H7 (cell line): ENCODE measurements around the gene AP3D1. TPM values are rescaled to one million over a fixed set of nuclear protein-coding genes. Genes with fewer than 3 reads are reported as not detected.
A peak's percentile ranks its signal among the peaks of the same experiment; 100 is the strongest.

Experiments
- DNase-seq: peaks from one replicate; pipeline ENCODE4 v3.0.0; 2012
- H3K27me3 ChIP-seq: 2 replicates; pipeline ENCODE4 v1.6.0; 2011; ENCODE audit warnings: mild to moderate bottlenecking, low read length; ENCODE audit not compliant: control insufficient read depth, insufficient read depth
- H3K36me3 ChIP-seq: replicated peaks from 2 replicates; pipeline ENCODE4 v1.5.1; 2011; ENCODE audit warnings: low read length; ENCODE audit not compliant: control insufficient read depth, insufficient read depth
- H3K4me3 ChIP-seq: 2 replicates; pipeline ENCODE4 v1.5.1; 2011; ENCODE audit warnings: low read depth, mild to moderate bottlenecking, control low read depth, low read length, moderate library complexity; ENCODE audit not compliant: insufficient read depth
- total RNA-seq: library from RNA; depleted of rRNA; stranded (reverse); fragments of >200 nt; shearing (Covaris generic); gene quantifications from 2 replicates; pipeline ENCODE4 v1.2.3, GENCODE V29; 2014

The AP3D1 gene
- total RNA-seq, 1 experiment from 2014 or later = 177 TPM

DNA sequence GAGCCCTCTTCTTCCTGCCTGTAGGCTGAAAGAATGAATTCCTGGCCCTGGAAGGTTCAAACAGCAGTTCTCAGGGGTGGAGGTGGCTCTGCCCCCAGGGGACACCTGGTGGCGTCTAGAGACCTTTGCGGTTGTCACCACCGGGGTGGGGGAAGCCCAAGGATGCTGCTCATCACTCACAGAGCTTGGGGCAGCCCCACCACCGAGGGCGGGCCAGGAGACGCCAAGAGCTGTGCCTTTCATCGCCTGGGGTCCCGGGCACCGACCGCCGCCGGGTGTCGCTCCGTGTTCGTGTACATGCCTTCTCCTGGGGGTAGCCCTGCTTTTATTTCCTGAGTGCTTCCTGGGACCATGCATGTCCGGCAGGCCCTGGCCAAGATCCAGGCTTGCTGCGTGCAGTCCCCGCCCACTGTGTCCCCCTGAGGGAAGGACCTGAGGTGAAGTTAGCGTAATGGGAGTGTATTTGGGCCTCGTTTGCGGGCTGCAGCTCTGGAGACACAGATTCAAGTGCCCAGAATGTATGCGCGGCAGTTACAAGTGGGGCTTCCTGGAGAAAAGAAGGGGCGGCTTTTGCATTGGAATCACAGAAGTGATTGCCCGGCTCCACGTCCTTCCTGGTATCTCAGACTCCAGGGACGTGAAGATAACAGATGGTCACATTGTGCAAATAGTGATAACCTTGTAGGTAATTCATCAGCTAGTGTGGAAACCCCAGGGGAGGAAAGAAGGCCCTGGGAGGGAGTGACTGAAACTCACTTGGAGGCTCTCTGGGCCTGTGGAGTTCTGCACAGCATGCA lies 20.2 kb upstream of the AP3D1 start:
- peak; percentile 82 for DNase-seq
- no peaks in the 10 kb centered on the region for H3K36me3 ChIP-seq
- no peaks in the 10 kb centered on the region for H3K27me3 ChIP-seq
- H3K4me3 ChIP-seq = no peak overlapping the region

DNA sequence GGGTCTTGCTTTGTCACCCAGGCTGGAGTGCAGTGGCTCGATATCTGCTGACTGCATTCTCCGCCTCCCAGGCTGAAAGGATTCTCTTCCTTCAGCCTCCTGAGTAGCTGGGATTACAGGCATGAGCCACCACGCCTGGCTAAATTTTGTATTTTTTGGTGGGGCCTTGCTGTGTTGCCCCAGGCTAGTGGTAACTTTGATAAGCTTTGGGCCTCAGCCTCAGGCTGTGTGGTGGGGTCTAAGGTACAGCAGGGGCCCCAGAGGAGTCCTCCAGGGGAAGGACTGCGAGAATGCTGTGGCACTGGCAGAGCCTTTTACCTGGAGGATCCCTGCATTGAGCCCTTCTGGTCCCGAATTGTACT lies 19.6 kb upstream of the AP3D1 start:
- H3K27me3 ChIP-seq = no peaks in the 10 kb centered on the region

DNA sequence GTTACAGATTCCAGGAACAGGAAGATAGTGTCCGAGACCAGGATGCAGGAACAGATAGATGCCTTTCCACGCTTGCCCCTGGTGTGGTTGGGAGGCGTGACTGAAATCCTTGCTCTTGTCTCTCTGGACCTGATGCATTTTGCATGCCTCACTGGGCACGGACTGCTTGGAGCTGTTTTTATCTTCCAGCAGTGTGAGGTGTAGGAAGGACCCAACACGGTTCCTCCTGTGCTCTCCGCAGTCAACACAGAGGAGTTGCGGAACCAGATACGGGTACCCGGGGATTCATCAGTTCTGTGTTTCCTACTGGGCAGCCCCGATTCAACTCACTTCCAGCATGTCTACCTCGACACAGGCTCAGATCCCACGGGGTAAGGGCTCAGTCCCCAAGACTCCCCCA lies 18.9 kb upstream of the AP3D1 start:
- H3K4me3 ChIP-seq = no peak overlapping the region
- no peak for DNase-seq
- H3K27me3 ChIP-seq = no peaks in the 10 kb centered on the region

More for the DNA sequence above, 19.6 kb upstream of the AP3D1 start:
- Histone ChIP-seq H3K4me3 (no peak overlapping the region), H3K36me3 (no peaks in the 10 kb centered on the region)
- DNase-seq = no peak

DNA sequence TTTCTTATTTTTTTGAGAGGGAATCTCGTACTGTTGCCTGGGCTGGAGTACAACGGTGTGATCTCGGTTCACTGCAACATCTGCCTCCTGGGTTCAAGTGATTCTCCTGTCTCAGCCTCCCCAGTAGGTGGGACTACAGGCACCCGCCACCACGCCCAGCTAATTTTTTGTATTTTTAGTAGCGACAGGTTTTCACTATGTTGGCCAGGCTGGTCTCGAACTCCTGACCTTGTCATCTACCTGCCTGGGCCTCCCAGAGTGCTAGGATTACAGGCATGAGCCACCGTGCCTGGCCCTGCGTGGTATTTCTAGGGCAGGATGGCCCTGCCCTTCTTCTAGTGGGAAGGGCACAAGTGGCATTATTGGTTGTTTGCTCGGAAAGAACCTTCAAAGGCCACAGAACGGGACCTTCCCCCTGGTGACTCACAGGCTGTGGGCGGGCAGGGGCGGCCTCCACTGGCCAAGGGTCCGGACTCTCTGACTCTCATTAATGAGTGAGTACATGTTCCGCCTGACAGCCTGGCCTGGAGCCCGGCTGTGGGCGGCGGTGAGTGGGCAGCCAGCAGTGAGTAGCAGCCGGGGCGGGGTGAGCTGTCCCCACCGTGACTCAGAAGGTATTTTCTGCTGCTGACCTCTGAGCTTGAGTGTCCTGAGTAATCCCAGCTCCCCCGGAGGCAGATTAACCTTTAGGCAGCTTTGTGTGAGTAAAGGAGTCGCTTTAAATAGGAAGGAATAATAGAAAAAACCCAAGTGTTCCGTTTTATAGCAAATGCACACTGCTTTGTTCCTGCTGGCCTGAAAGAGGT lies 17.5 kb upstream of the AP3D1 start:
- no peak overlapping the region for H3K4me3 ChIP-seq
- H3K36me3 ChIP-seq = no peaks in the 10 kb centered on the region
- peak; percentile 49 for DNase-seq
- no peaks in the 10 kb centered on the region for H3K27me3 ChIP-seq

More for the DNA sequence above, 18.9 kb upstream of the AP3D1 start:
- no peaks in the 10 kb centered on the region for H3K36me3 ChIP-seq

DNA sequence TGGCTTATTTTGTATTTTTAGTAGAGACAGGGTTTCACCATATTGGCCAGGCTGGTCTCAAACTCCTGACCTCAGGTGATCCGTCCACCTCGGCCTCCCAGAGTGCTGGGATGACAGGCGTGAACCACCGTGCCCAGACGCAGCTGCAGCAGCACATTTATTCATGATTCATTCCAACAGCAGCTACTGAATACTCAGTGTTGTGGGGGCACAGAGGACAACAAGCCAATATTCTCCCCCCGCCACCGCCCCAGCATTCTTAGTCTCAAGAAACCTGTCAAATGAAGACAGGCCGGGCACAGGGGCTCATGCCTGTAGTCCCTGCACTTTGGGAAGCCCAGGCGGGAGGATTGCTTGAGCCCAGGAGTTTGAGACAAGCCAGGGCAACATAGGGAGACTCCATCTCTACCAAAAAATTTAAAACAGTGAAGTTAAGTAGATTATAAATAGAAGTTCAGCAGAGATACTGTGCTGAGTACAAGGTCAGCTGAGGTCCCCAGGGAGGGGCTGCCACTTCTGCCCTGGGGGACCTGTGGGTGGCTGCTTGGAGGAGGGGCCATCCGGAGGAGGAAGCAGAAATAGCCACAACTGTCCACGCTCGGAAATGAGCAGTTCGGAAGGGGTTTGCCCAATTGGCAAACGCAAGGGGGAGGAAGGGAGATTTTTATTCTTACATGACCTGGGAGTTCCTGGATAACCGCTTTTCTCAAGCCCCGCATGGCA lies 16.7 kb upstream of the AP3D1 start:
- Histone ChIP-seq H3K27me3 (no peaks in the 10 kb centered on the region), H3K36me3 (no peaks in the 10 kb centered on the region), H3K4me3 (no peak overlapping the region)
- peak; percentile 42 for DNase-seq

DNA sequence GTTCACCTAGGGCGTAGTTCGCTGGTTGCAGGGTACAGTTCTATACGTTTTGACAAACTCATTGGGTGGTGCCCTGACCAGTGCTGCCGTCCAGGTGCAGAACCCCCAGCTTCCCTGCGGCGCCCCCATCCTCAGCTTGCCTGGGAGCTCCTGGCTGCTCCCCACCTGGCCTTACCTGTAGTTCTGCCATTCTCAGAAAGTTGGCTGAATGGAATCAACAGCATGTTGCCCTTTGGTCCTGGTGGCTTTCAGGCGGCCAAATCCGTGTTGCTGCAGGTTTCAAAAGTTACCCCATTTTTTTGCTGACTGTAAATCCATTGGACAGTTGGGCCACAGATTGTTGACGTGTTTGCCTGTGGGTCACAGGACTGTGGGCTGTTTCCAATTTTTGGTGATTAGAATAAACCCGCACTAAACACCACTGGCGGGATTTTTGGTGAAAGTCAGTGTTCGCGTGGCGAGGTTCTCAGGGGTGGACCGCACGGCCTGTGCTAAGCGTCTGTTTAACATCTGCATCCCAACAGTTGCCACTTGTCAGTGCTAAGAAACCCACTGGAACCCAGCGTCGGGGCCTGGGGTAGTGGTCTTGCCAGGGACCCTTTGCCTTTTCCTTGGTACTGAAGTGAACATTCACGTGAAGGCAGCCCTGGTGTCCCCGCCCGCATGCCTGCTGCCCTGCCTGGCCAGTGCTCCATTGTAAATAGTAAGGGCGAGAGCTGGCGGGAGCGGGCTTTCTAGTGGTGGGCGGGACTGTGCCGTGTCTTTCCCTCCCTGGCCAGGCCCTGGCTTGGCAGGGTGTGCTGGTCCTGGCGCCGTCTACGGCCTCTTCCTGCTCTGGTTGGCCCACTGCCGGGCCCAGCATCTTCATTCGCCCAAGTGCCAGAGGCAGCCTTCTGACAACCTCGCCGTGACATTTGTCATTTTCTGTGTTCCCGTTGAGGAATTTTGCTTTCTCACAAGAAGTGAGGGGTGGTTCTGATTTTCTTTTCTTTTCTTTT lies 15.7 kb upstream of the AP3D1 start:
- peak; percentile 72 for DNase-seq
- H3K36me3 ChIP-seq = no peaks in the 10 kb centered on the region
- H3K4me3 ChIP-seq = no peak overlapping the region
- H3K27me3 ChIP-seq = no peaks in the 10 kb centered on the region

DNA sequence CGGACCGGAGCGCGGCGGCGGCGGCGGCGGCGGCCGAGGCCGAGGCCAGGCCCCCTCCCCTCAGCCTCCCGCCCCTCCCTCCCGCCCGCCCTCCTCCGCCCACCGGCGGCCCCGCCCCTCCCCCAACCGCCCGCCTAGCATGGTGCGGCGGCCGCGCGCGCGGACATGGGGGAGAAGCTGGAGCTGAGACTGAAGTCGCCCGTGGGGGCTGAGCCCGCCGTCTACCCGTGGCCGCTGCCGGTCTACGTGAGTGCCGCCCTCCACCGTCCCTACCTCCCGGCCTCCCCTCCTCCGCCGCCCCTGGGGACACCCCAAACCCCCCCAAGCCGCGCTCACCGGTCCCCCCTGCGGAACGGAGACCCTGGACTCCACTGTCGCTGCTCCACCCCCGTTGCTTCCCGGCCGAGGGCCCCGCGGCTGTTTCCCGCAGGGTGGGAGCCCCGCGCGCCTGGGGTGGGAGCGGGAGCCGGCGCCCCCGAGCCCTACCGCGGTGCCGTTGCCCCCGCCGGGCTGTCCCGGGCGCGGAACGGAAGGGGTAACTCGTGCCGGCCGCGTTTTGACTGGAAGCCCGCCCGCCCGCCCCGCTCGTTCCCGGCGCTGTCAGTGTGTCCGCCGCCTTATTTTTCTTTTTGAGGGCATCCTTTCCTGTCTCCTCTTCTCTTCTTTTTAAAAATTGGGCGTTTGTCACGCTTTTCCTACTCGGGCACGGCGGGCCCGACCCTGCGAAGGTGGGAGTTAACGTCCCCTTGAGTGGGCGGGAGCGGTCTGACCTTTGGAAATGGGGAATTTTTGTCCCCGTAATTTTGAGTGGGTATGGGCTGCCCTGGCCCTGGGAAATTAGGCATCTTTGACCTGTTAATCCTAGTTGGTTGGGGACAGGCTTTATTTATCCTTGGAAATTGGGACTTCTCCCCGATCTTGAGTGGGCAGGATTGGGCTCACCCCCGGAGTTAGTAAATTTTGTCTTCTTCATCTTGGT lies 12.9 kb upstream of the AP3D1 start:
- Histone ChIP-seq H3K36me3 (no peaks in the 10 kb centered on the region), H3K27me3 (no peaks in the 10 kb centered on the region), H3K4me3 (peak overlapping the region; percentile 88)
- no peak for DNase-seq

DNA sequence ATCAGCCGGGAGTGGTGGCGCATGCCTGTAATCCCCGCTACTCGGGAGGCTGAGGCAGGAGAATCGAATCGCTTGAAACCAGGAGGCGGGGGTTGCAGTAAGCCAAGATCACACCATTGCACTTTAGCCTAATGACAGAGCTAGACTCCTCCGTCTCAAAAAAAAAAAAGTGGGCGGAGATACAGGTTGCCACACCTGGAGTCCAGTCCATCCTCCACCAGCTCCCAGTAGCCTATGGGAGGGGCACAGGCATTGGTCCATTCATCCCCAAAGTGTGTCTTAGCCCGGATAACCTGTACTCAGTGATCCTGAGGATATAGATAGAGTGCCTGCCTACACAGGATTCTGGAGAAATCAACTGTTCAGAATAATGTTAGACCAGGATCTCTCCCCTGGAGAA lies 9.0 kb upstream of the AP3D1 start:
- Histone ChIP-seq H3K4me3 (no peak overlapping the region), H3K27me3 (no peaks in the 10 kb centered on the region)

DNA sequence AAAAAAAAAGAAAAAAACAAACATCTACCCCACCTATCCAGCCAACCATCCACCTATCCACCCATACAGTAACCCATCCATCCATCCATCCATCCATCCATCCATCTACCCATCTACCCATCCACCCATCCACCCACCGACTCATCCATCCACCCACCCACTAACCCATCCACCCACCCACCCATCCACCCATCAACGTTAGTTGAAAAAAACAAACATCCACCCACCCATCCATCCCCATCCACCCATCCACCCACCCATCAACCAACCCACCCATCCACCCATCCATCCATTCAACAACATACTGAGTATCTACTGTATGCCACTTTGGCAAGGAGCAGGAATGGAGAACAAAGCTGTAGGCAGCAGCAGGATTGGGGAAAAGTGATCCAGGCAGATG lies 6.1 kb upstream of the AP3D1 start:
- Histone ChIP-seq H3K4me3 (no peak overlapping the region), H3K27me3 (no peaks in the 10 kb centered on the region), H3K36me3 (no peaks in the 10 kb centered on the region)
- no peak for DNase-seq

More for the DNA sequence above, 9.0 kb upstream of the AP3D1 start:
- no peaks in the 10 kb centered on the region for H3K36me3 ChIP-seq
- peak; percentile 26 for DNase-seq

DNA sequence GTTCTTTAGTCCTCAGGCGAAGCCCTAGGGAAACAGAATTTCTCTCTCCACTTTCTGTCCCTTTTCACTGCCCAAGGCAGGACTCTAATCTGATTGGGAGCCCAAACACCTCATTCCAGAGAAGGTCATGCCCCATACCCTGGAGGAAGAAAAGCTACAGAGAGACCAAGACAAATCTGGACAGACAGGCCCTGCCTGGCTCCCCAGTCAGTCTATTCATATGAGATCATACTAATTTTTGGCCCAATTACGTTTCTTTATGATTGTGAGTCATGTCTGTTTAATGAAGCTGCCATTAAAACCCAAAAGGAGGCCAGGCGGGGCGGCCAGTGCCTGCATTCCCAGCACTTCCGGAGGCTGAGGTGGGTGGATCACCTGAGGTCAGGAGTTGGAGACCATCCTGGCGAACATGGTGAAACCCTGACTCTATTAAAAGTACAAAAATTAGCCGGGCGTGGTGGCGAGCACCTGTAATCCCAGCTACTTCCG lies 3.3 kb upstream of the AP3D1 start:
- no peak for DNase-seq
- H3K4me3 ChIP-seq = no peak overlapping the region
- H3K36me3 ChIP-seq = no peaks in the 10 kb centered on the region
- H3K27me3 ChIP-seq = no peaks in the 10 kb centered on the region

DNA sequence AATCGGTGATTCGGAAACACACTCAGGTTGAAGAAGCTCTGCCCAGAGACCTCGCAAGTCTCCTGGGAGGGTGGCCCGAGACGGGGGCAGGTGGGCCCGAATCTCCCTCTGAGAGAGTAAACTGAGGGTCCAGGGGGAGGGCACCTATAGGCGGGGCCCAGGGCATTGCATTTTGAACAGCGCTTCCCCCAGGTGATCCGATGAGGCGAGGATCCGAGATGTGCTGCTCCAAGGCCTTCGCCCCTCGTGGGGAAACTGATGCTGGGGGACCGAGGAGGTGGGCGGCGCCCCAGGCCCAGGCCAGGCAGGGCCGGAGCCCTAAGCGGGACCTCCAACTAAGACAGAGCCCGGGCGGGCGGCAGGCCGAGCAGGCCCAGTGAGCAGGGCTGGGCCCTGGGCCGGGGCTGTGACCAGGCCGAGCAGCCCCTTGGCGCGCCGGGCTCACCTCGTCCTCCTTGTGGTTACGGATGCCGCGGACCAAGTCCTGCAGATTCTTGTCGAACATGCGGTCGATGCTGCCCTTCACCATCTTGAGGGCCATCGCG lies 500 bp downstream of the AP3D1 start:
- Histone ChIP-seq H3K36me3 (no peaks in the 10 kb centered on the region; the same call in 1 of the 2 replicates), H3K27me3 (no peaks in the 10 kb centered on the region), H3K4me3 (peak overlapping the region; percentile 99)
- no peak for DNase-seq

DNA sequence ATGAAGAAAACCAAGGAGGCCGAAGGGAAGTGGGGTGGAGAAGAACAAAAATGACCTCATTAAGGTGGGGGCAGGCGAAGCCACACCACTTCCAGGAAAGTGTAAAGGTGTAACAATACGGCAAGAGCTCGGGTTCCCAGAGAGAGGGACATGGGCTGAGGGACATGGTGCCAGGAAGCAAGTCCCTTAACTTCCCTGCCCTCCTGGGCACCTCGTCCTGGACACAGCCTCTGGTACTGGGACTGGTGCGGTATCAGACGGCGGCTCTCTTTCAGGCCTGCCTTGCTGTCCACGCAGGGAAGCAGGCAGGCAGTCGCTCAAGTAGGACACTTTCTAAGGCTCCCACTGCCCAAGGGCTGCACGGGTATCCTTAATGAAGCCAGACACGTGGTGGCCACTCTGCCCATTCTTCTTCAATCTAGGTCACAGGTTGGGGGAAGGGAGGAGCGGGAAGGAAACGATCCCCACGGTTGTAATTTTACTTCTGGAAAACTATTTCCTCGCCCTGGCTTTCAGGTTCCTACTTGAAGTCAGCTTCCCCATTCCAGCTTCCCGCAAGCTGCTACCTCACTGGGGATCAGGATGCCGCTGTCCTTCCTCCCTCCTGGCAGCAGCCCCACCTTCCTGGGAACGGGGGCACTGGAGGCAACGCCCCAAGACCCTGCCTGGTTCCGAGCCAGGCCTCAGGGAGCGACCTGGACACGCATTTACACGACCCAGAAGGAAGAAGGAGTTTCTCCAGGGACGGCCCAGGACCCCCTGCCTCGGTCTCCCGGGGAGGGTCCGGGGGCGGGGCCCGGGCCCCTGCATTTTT lies 1.2 kb downstream of the AP3D1 start:
- DNase-seq = no peak
- peak overlapping the region; percentile 99 for H3K4me3 ChIP-seq
- H3K27me3 ChIP-seq = no peaks in the 10 kb centered on the region

More for the DNA sequence above, 1.2 kb downstream of the AP3D1 start:
- no peaks in the 10 kb centered on the region; the same call in 1 of the 2 replicates for H3K36me3 ChIP-seq
